GM12878 (cell line): ENCODE data around the gene KRT4.

Experiments used
- BHLHE40 ChIP-seq, 2 experiments: fragments of 450-650 bp in 1 of 2; IDR thresholded peaks; 2 replicates each; pipeline ENCODE4 v1.6.1; 2011 to 2017; ENCODE audit warnings: low read depth in 2 of 2, borderline replicate concordance in 1 of 2, improper control_type of control experiment in 1 of 2, low read length in 1 of 2, mild to moderate bottlenecking in 1 of 2
- ESRRA ChIP-seq: IDR thresholded peaks from 2 replicates; pipeline ENCODE4 v1.6.1; 2012; ENCODE audit warnings: mild to moderate bottlenecking, low read length, improper control_type of control experiment
- GABPA ChIP-seq: IDR thresholded peaks from 2 replicates; pipeline ENCODE4 v1.6.1; 2014; ENCODE audit warnings: antibody characterized with exemption, low read depth, mild to moderate bottlenecking, inconsistent platforms
- POLR2A ChIP-seq: IDR thresholded peaks from 2 replicates; pipeline ENCODE4 v1.6.1; 2011; ENCODE audit warnings: low read depth, mild to moderate bottlenecking, low read length
- POLR2AphosphoS5 ChIP-seq: IDR thresholded peaks from 2 replicates; pipeline ENCODE4 v1.6.1; 2011; ENCODE audit warnings: mild to moderate bottlenecking, low read length, inconsistent platforms
- RBBP5 ChIP-seq: fragments of 200-600 bp; sonication (generic); conservative IDR thresholded peaks from 2 replicates; pipeline ENCODE4 v1.6.1; 2016
- SUPT20H ChIP-seq: IDR thresholded peaks from 2 replicates; pipeline ENCODE4 v1.6.1; 2011; ENCODE audit warnings: low read depth, mild to moderate bottlenecking, low read length, moderate library complexity, borderline replicate concordance; ENCODE audit not compliant: control insufficient read depth
- TCF12 ChIP-seq: IDR thresholded peaks from 2 replicates; pipeline ENCODE4 v1.6.1; 2011; ENCODE audit warnings: low read depth, mild to moderate bottlenecking, low read length
- TF ChIP-seq, protein P1 (sequence below), 3 experiments: IDR thresholded peaks in 2 of 3; conservative IDR thresholded peaks in 1 of 3; 2 replicates each; pipeline ENCODE4 v1.5.1; 2011; ENCODE audit warnings: low read depth in 3 of 3, low read length in 3 of 3, mild to moderate bottlenecking in 3 of 3, control low read depth in 2 of 3, moderate library complexity in 2 of 3, inconsistent platforms in 1 of 3, mixed read lengths in 1 of 3; ENCODE audit not compliant: control insufficient read depth in 2 of 3, insufficient read depth in 1 of 3; ENCODE audit errors: extremely low read depth in 1 of 3
- TF ChIP-seq, protein P2 (sequence below): IDR thresholded peaks from 2 replicates; pipeline ENCODE4 v1.6.1; 2012; ENCODE audit warnings: low read depth, low read length, improper control_type of control experiment
- TF ChIP-seq, protein P3 (sequence below): IDR thresholded peaks from 2 replicates; pipeline ENCODE4 v1.6.1; 2012; ENCODE audit warnings: mild to moderate bottlenecking, low read depth, low read length

DNA sequence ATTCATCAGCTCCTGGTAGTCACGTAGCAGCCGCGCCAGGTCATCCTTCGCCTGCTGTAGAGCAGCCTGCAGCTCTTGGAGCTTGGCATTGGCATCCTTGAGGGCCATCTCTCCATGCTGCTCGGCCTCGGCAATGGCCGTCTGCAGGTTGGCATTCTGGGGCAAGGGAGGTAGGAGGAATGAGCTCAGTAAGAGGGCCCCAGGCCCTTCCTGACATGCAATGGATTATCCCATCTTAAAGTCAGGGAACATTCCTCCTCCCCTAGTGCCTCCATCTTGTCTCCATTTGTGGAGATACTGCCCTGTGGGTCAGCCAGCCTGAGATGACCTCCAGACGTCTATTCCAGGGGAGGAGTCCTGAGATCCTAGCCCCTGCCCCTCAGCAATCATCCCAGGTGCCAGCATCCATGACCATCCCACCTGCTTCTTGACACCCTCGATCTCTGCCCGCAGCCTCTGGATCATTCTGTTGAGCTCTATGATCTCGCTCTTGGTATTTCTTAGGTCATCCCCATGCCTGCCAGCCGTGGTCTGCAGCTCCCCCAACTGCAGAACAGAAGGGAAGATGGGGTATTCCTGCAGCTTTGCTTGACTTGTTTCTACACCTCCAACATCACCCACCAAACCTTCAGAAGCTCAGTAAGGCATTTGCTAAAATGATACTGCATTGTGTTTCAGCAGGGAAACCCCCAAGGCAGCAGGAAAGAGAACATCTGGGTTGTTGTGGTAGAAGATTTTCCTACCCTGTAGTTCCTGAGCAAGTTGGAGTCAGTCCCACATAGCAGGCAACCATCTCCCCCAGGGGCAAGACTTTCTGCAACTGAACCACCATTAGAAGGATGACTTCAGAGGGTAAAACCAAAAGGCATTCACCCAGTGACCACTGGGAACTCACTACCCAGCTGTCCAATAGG is 22.4 kb downstream of the KRT4 start:
- no peak for TF ChIP-seq RBBP5
- TF ChIP-seq POLR2AphosphoS5: no peak
- no peak for TF ChIP-seq GABPA
- no peak for TF ChIP-seq BHLHE40 (IDR thresholded peaks at IDR 0.05; ENCODE audit: borderline replicate concordance in 1 of 2, low read depth in 2 of 2, low read length in 1 of 2)
- TF ChIP-seq TCF12: no peak
- TF ChIP-seq, protein P1, sequence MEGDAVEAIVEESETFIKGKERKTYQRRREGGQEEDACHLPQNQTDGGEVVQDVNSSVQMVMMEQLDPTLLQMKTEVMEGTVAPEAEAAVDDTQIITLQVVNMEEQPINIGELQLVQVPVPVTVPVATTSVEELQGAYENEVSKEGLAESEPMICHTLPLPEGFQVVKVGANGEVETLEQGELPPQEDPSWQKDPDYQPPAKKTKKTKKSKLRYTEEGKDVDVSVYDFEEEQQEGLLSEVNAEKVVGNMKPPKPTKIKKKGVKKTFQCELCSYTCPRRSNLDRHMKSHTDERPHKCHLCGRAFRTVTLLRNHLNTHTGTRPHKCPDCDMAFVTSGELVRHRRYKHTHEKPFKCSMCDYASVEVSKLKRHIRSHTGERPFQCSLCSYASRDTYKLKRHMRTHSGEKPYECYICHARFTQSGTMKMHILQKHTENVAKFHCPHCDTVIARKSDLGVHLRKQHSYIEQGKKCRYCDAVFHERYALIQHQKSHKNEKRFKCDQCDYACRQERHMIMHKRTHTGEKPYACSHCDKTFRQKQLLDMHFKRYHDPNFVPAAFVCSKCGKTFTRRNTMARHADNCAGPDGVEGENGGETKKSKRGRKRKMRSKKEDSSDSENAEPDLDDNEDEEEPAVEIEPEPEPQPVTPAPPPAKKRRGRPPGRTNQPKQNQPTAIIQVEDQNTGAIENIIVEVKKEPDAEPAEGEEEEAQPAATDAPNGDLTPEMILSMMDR (IDR thresholded peaks at IDR 0.05 in 2 of 3, conservative IDR thresholded peaks at IDR 0.05 in 1 of 3; ENCODE audit: control insufficient read depth in 2 of 3, extremely low read depth in 1 of 3, insufficient read depth in 1 of 3, low read depth in 3 of 3, low read length in 3 of 3): no peak
- no peak for TF ChIP-seq POLR2A
- no peak for TF ChIP-seq ESRRA
- TF ChIP-seq, protein P2, sequence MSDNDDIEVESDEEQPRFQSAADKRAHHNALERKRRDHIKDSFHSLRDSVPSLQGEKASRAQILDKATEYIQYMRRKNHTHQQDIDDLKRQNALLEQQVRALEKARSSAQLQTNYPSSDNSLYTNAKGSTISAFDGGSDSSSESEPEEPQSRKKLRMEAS: no peak
- TF ChIP-seq, protein P3, sequence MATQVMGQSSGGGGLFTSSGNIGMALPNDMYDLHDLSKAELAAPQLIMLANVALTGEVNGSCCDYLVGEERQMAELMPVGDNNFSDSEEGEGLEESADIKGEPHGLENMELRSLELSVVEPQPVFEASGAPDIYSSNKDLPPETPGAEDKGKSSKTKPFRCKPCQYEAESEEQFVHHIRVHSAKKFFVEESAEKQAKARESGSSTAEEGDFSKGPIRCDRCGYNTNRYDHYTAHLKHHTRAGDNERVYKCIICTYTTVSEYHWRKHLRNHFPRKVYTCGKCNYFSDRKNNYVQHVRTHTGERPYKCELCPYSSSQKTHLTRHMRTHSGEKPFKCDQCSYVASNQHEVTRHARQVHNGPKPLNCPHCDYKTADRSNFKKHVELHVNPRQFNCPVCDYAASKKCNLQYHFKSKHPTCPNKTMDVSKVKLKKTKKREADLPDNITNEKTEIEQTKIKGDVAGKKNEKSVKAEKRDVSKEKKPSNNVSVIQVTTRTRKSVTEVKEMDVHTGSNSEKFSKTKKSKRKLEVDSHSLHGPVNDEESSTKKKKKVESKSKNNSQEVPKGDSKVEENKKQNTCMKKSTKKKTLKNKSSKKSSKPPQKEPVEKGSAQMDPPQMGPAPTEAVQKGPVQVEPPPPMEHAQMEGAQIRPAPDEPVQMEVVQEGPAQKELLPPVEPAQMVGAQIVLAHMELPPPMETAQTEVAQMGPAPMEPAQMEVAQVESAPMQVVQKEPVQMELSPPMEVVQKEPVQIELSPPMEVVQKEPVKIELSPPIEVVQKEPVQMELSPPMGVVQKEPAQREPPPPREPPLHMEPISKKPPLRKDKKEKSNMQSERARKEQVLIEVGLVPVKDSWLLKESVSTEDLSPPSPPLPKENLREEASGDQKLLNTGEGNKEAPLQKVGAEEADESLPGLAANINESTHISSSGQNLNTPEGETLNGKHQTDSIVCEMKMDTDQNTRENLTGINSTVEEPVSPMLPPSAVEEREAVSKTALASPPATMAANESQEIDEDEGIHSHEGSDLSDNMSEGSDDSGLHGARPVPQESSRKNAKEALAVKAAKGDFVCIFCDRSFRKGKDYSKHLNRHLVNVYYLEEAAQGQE: no peak
- TF ChIP-seq SUPT20H: no peak
